Suppressor macrophage treated with lipopolysaccharide for 4 hours (primary cell): Measurements from ENCODE around the gene NEXMIF.
"Not testable (repeated sequence)": the region's sequence is repeated elsewhere in the genome, so short reads cannot be mapped to it uniquely, and the experiment has no call there.

ENCODE experiments used
- DNase-seq: peaks from one replicate; pipeline ENCODE4 v3.0.0-alpha.2; 2020

NEXMIF gene

DNA sequence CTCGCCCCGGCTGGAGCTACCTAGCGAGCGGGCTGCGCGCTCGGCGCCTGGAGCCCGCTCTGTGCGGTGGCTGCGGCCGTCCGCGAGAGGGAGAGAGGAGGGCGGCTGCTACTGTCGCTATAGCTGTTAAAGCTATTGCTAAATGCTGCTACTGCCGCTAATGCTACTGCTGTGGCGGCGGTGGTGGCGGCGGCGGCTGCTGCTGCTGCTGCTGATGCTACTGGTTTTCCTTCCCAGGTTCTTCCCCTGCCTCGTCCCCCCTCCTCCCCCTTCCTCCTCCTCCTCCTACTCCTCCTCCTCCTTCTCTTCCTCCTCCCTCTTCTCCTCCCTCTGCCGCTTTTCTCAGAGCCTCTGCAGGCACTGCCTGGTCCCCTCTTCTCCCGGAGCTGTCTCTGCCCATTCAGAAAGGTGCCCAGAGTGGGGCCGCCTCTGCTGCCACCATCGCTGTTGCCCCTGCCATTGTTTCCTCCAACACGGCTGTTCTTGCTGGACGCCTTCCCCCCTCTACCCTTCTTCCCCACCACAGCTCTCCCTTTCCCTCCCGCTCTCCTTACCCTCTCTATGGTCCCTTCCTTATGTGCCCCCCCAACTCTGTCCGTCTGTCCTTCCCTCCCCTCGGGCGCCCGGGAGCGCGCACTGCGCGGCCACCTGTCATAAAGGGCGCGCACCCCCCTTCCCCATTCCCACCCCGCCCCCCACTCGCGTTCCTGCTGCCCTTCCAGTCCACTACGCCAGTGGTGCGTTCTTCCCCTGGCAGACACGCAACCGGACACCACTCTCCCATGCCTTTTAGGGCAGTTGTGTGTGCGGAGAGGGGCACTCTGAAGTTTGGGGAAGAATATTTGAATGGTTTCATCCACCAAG, at the start of gene NEXMIF:
NEXMIF (minus strand) TSS at position 228 of the 864 bp plus-strand sequence.
- DNase-seq, result peak; percentile 2

DNA sequence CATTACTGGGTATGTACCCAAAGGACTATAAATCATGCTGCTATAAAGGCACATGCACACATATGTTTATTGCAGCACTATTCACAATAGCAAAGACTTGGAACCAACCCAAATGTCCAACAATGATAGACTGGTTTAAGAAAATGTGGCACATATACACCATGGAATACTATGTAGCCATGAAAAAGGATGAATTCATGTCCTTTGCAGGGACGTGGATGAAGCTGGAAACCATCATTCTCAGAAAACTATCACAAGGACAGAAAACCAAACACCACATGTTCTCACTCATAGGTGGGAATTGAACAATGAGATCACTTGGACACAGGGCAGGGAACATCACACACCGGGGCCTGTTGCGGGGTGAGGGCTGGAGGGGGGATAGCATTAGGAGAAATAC, 36.7 kb upstream of the NEXMIF start:
- not testable (repeated sequence) for DNase-seq

DNA sequence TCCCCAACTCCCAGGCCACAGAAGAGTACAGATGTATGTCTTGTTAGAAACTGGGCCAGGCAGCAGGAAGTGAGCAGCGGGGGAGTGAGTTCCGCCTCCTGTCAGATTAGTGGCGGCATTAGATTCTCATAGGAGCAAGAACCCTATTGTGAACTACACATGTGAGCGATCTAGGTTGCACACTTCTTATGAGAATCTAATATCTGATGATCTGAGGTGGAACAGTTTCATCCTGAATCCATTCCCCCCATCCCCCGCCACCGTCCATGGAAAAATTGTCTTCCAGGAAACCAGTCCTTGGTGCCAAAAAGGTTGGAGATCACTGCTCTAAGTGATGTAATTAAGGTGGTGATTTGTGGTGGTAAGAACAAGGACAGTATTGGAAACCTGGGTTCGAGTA, 24.5 kb upstream of the NEXMIF start:
- DNase-seq, result no peak

DNA sequence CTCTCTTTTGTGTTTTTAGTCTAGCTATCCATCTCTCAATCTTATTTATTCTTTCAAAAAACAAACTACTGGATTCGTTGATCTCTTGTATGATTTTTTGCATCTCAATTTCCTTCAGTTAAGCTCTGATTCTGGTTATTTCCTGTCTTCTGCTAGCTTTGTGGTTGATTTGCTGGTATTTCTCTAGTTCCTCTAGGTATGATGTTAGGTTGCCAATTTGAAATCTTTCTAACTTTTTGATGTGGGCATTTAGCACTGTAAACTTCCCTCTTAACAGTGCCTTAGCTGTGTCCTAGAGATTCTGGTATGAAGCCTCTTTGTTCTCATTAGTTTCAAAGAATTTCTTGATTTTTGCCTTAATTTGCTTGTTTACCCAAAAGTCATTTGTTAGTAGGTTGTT, 15.2 kb upstream of the NEXMIF start:
- DNase-seq, result no peak

DNA sequence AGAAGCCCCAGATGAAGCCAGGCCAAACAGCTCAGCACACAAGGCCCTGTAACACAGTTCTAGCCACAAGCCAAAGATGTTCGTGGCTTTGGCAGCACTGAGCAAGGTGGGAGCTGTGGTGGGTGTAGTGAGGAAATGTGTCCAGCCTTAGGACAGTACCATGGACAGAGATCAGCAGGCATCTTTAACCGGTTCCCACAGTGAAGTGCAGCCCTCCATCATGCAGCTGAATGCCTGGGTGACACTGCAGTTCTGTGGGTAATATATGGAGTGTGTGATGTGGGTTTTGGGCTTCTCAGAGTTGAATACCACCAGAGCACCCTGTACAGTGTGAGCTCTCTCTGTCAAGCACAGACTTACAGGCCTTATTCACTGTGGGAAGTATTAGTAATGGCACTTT, 6.0 kb upstream of the NEXMIF start:
- DNase-seq, result no peak

DNA sequence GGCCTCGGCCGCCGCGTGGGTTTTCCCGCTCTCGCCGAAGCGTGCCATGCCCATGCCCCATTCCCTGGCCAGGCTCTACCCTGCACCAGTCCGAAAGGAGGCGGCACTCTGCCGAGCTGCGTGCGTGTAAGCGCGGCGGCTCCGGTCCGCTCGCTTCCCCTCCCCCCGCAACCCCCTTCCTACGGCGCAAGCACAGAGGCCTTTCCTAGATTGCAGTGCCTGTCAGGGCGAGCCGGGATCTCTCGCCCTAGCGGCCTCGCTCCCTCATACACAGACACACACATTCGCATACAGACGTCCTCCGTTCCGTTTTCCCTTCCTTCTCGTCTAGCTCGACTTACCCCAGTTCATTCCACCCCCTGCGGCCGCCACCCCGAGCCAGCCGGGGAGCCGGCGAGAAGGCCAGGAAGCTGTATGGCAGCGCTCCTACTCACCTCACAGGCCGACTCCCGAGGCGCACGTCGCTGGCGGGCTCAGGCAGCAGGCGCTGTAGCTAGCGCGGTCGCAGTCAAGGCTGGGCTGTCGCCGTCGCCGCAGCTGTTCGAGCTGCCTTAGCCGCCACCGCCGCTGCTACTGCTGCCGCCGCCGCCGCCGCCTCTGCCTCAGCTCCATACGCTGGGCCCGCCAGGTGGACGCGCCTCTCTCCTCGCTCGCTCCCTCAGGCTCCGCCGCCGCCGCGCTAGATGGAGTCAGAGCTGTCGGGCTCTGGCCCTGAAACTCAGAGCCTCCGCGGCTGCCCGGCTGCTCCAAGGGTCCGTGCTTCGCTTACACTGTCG, 615 bp downstream of the NEXMIF start:
- DNase-seq, result peak; percentile 2

DNA sequence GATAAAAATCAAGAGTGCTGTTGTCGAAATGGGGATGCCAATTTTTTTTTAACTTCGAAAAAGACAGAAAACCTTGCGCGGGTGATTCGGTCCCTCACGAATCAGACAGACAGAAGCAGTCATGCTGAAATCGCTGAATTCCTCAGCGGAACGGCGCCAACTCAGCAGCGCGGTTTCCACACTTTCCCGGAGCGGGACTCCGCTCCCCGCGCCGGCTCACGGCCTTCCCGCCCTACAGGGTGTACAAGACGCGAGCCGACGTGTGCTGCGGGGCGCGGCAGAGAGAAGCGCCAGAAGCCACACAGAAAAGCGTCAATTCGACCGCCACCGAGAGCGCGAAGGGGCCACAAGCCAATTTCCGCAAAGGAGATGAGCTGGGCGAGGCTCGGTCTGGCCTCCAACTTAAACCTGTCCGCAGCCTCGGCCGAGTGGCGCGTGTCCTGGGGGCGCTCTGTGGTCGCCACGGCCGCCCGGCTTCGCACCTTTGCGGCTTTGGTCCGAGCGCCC, 1.3 kb downstream of the NEXMIF start:
- DNase-seq, result peak; percentile 0

DNA sequence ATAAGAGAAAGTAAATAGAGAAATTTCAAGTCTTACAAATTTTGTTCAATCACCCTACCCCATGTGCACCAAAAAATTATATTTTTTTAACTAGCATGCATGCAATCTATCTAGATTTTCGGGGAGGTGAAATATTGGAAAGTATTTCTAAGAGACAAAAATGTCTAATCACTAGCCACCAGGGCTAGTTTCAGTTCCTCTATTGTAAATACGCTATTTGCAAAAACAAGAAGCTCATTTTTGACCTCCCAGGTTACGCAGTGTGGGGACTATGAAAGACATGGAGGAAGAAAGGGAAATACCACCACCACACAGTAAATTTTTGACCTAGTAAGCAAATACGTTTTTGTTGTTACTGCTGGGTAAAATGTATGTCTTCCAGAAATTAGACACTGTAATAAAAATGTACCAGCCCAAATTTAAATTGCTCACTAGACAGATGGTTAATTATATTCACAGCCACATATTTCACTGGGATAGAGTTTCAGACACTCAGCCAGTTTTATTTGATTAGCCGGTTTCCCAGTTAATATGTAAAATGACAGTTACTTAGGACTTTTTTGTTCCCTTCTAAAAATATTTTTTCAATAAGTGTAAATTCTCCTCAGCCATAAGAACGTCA, 2.2 kb downstream of the NEXMIF start:
- peak; percentile 35 for DNase-seq

DNA sequence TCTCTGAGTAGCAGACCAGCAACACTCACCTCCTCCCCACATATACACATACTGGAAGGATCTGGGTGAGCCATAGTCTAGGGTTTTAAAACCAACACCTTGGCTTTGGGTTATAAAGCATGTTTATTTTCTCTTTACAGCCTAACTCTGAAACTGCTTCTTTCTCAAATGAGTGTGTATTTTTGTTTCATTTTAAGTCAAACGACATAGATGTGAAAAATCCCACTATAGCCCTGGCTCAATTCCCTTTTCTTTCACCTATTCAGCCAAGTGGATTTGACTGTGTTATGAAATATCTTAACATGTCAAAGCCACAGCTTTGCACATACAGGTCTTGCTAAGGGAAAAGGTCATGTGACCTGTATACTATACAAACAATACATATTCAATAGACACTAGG, 13.8 kb downstream of the NEXMIF start:
- DNase-seq, result no peak

DNA sequence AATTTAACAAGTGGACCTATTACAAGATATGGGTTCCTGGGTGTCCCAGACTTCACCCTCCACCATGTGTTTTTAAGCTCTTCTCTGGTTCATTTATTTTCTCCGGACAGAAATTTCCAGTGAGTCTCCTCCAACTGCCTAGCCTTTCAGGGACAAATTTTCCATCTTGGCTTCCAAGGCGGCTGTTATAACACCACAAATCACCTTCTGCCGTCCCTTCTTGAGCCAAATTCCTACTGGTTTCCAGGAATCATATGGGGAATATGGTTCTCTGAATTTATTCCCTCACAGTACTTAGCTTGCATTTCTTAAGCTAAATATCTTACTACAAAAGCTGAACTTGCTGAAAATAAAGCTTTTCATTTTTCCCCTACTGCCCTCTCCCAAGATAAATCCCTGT, 18.8 kb downstream of the NEXMIF start:
- no peak for DNase-seq

DNA sequence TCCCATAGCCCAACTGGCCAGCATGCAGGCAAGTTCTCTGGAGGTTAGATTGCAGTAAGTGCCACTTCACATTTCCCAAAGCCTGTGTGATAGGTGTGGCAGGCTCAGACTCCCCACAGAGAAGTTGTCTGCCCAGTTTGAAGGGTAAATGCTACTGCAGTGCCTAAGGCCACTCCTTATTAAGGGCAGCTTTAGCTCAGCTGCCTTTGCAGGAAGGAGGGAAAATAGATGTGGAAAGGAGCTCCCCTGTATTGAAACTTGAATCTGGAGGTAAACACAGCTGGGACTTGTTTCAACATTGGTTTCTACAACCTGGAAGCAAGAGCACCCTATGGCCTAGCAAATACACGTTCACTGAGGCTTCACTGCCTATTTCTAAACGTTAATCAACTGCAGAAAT, 22.4 kb downstream of the NEXMIF start:
- DNase-seq, result no peak

DNA sequence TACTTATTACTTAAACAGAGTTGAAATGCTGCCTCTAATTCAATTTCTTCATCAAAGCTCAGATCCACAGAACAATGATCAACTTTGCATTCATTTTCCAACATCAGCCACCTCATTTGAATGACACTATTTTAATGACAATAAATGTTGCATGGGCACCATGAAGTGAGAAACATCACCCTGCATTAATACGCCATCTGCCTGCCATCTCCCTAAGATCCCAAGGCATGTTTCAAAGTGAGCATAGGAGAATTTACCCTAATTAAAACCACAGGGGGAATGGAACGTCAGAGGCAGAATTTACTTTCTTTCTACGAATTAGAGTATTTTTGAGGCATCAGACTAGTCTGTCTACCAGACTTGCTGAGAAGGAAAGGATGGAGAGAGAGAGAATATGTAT, 32.7 kb downstream of the NEXMIF start:
- DNase-seq, result no peak

DNA sequence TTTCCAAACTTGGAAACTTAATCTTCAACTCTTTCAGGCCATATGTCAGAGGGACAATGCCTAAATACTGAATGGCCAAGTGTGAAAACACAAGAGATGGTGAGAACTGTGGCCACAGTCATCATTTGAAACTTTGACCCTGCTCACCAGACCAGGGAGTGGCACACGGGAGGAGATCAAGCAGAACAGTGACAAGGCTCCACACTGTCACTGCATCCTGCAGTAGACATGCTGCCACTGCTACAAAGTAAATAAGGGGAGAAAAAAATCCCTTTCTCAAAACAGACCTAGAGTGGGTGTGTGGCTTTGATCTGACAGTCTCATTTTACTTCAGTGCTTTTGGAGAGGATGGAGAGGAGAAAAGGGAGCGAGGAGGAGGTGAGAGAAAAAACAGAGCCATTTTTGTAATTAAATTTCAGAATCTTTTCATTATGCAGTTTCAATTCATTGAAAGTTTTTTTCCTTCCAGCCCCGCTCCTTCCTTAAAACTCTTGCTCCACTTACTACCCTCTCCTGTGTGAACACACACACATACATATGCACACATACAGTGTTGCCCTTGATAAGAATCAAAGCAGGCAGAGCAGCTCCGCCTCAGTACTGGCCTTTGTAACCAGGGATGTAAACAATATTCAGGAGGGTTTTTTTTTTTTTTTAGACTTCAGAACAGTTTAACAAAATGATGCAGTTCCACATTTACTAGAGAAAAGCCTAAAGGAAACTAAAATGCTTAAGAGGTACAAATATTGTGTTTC, 34.4 kb downstream of the NEXMIF start:
- DNase-seq, result no peak

DNA sequence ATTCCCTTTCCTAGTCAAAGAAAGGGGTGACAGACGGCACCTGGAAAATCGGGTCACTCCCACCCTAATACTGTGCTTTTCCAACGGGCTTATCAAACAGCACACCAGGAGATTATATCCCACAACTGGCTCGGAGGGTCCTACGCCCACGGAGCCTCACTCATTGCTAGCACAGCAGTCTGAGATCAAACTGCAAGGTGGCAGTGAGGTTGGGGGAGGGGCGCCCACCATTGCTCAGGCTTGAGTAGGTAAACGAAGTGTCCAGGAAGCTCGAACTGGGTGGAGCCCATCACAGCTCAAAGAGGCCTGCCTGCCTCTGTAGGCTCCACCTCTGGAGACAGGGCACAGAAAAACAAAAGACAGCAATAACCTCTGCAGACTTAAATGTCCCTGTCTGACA, 42.9 kb downstream of the NEXMIF start:
- not testable (repeated sequence) for DNase-seq

DNA sequence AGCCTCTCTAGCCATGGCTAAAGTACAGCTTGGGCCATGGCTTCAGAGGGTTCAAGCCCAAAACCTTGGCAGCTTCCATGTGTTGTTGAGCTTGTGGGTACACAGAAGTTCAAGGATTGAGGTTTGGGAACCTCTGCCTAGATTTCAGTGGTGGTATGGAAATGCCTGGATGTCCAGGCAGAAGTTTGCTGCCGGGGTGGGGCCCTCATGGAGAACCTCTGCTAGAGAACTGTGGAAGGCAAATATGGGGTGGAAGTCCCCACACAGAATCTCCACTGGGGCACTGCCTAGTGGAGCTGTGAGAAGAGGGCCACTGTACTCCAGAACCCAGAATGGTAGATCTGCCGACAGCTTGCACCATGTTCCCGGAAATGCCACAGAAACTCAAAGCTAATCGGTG, 59.5 kb downstream of the NEXMIF start:
- DNase-seq, result no peak

DNA sequence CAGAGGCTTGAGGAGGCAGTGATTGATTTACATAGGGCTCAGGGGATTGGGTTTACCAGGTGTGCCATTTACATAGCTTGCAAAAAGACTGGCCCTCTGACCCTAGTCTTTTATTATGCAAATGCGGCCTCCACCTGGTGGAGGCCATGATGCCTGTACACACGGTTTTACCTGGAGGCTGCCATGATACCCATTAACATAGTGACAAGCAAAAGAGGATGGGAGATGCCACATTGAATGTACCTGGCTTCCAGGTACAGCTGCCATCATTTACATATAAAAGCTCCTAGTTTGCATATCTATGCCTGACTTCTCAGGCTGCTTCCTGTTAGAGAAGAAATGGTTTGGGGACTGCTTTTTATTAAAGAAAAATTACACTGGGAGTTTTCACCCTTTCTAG, 72.0 kb downstream of the NEXMIF start:
- DNase-seq, result no peak

DNA sequence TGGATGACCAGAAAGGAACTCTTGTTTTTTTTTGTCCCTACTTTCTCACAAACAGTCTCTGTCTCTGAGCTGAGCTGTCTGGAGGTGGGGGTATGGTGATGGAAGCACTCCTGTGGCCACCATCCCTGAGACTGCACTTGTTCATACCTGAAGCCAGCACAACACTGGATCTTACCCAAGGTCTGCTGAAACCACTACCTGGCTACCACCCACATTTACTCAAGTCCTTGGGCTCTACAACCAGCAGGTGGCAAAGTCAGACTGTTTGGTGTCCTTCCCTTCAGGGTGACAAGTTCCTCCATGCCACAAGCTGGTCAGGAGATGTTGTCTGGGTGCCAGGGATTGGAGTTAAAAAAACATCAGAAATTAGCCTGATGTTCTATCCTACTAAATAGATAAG, 89.7 kb downstream of the NEXMIF start:
- no peak for DNase-seq

DNA sequence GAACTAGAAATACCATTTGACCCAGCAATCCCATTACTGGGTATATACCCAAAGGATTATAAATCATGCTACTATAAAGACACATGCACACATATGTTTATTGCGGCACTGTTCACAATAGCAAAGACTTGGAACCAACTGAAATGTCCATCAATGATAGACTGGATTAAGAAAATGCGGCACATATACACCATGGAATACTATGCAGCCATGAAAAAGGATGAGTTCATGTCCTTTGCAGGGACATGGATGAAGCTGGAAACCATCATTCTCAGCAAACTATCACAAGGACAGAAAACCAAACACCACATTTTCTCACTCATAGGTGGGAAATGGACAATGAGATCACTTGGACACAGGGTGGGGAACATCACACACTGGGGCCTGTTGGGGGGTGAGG, 105.5 kb downstream of the NEXMIF start:
- DNase-seq, result not testable (repeated sequence)

DNA sequence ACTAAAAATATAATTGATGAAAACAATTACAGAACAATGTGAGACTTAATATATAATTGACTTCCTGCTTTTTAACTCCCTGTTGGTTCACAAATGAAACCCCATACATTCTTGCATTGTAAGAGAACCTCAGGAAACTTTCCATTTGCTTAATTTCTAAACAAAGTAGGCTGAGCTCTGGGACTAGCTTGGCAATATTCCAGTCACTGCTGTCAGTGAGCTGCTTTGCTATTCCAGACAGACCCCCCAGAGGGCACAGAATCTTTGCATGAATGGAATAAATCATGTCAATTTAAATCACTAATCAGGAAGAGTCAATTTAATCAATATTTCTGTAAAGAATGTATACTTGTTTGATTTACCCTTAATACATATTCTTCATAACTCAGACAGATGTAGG, 110.6 kb downstream of the NEXMIF start:
- no peak for DNase-seq

DNA sequence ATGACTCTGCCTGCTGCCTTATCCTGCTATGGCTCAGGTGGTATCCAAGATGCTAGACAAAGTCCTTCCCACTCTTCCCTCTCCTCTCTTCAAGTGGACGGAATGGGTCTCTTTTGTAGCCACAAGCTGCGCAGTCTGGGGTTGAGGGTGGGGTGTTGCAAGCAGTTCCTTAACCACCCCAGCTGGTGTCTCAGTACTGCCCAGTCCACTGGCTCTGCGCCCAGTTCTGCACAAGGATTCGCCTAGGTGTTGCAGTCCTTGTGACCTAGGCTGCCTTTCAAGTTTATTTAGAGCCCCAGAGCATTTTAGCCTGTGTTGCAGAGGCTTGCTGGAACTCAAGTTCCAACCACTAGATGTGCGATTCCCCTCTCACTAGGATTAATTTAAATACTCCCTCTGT, 120.7 kb downstream of the NEXMIF start:
- DNase-seq, result no peak

DNA sequence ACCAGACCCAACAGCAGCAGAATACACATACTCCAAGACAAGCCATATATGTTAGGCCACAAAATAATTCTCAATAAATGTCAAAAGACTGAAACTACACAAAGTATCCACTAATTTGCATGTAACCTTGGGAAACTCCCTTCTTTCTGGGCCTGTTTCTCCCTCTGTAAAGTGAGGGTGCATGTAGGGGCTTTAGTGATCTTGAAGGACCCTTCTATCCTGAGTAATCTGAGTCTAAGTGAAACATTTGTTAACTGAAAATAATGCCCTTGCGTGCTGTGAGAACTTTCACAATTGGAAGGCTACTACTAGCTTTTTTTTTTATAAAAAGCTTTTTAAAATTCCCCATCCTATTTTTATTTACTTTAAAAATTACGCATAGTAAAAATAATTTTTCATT, 125.2 kb downstream of the NEXMIF start:
- DNase-seq, result no peak

DNA sequence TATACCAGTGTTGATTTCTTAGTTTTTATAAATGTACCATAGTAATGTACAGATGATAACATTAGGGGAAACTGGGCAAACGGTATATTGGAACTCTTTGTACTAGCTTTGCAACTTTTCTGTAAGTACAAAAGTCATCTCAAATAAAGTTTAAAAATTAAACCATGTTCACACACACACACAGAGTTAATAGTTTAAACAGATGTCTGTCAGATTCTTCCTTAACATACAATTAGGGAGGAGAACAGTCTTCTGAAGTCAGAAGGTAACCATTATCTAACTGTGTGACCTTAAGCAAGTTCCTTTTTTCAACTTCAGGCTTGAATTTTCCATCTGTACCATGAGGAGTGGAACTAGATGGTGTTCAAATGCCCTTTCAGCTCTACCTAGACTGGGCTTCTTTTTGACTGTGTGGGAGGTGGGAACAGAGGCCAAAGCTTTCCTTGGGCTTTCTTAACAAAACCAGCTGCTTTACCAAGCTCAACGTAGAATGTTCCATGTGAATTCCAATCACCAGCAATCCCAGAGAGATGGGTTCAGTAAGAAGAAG, 127.8 kb downstream of the NEXMIF start:
- no peak for DNase-seq
